HUDEP-2 (cell line): Measurements from ENCODE around the gene NUP133.

Experiments
- DNase-seq, 76 experiments: peaks; one replicate each; lab custom pipeline; 2025; ENCODE audit not compliant: unreplicated experiment in 76 of 76; lab: John Stamatoyannopoulos, UW

The NUP133 gene

DNA sequence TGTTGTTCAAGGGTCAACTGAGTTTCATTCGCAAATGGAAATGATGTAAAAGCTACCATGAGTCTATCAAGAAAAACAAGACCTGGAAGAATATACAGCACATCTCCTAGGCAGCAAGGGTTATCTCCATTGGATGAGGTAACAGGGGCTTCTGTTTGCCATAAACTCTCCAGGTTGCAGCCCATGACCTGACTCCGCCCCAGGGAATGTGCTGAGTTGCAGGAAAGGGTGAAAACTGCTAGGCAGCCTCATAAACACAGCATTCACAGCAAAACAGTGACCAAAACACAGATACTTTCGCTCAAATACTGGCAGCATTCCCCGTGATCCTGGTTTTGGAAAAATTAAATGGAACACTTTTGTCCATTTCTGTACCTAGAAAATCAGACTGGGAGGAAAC, 54.1 kb downstream of the NUP133 start:
- DNase-seq: no peak

DNA sequence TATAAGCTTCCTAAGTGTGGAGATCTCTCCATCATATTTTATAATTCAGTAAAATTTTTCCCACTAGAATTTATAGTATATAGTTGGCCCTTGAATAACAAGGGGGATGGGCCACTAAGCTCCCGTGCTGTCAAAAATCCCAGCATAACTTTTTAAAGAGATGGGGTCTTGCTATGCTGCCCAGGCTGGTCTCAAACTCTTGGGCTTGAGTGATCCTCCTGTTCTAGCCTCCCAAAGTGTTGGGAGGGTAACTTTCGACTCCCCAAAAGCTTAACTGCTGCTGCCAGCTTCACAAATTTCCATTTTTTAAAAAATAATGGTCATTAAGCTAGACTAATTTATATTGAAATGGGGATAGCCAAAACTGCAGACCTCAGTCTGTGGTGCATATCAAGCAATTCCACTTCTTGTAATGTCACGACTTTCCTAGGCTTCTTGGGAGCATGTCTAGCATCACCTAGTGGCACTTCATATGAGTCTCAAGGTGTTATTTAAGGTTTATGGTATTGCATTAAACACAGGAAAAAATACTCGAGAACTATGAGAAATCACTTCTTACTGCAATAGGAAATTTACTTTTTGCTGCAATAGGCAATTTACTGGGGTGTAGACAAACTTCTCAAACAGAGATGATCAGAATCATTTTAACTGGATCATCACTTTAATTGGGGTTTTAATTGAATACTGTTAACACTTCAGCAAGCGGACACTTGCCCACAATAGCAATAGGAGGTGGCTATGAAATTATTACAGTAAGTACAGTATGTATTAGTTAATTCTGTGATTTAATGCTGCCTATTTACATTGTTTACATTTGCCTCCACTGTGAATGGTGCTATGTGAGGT, 55.0 kb downstream of the NUP133 start:
- DNase-seq: no peak

DNA sequence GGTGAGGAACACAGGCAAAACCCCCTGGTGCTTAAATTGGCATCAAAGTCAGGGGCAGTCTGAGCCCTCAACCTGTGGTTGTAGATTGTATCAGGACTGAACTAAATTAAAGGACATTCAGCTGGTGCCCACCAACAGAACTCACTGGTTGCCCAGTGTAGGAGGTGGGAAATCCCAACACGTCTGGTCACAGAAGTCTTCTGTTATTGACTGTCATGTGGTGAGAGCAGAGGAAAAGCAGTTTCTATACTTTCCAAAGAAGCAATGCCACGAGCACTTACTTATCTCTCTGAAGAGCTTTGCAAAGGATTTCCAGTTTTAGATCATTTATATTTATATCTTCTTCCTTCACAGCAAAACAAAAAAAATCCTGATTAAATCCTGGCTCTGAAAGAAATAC, 59.3 kb downstream of the NUP133 start:
- no peak for DNase-seq

DNA sequence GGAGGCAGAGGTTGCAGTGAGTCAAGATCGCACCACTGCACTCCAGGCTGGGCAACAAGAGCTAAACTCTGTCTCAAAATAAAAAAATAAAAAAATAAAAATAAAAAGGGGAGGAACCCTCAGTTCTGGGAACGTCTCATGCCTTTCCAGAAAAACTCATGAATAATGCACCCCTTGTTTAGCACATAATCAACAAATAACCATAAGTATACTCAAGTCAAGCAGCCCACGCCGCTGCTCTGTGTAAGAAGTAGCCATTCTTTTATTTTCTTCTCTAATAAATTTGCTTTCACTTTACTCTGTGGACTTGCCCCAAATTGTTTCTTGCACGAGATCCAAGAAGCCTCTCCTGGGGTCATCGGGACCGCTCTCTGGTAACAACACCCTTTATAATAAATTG, 59.8 kb downstream of the NUP133 start:
- DNase-seq: no peak

DNA sequence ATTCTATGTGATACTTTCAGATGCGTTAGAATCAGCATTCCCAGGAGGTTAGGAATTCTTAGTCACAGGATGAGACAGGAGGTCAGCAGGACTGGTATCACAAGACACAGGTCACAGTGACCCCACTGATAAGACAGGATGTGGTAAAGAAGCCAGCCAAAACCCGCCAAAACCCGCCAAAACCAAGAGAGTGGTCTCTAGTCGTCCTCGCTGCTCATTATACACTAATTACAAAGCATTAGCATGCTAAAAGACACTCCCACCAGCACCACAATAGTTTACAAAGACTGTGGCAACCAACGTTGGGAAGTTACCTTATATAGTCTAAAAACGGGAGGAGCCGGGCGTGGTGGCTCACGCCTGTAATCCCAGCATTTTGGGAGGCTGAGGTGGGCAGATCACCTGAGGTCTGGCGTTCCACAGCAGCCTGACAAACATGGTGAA, 60.3 kb downstream of the NUP133 start:
- DNase-seq: peak in 5 of 76 experiments; percentile 6 to 28 (median 9)

DNA sequence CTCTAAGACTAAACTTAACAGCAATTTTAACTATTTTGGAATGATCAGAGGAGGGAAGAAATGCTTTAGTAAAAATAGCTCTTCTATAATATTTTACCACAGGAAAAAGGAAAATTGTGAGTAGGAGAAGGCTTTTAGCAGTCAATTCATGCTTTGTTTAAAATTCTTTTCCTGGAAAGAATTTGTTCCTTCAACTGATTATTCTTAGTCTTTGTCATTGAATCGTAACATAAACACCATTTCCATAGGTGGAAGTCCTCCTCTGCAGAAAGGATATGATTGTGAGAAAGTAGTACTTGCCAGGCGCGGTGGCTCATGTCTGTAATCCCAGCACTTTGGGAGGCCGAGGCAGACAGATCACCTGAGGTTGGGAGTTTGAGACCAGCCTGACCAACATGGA, 62.3 kb downstream of the NUP133 start:
- DNase-seq: no peak

DNA sequence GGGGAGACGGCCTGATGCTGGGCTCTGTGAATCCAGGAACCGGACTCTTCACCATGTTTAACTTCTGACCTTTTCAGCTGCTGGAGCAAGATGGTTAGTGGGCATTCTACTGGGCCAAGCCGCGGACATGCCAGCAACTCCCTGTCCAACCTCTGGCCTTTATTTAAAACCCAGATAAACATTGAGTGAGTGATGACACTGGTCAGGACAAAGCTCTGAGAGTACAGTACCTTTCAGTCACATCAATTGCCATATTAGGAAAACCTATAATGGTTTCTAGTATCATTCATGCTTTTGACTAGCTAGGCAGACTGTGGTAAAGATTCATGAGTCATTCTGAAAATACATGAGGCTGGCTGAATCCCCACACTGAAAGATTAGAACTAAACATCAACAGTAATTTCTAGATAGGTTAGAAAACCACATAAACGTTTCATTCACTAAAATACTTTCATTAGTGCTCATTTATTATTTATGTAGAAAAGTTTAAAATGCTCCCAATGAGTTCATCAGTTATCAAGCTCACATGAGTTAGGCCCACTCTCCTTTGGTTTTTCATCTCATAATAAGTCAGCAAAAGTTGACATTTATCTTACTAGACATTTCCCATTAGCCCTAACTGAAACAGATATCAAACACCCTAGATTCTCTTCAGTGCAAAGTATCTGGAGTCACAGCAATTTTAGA, 67.1 kb downstream of the NUP133 start:
- no peak for DNase-seq

DNA sequence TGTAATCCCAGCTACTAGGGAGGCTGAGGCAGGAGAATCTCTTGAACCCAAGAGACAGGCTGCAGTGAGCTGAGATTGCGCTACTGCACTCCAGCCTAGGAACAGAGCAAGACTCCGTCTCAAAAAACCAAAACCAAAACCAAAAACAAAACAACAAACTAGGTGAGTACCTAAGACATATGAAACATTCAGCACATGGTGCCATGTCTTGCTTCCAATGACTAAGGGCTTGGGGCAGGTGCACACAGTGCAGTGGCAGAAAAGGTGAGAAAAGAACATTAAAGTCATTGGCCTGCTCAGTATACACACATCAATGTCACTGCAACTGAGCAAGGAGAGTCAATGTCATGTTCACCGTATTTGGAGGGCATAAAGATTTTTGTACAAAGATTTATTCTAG, 70.1 kb downstream of the NUP133 start:
- no peak for DNase-seq

DNA sequence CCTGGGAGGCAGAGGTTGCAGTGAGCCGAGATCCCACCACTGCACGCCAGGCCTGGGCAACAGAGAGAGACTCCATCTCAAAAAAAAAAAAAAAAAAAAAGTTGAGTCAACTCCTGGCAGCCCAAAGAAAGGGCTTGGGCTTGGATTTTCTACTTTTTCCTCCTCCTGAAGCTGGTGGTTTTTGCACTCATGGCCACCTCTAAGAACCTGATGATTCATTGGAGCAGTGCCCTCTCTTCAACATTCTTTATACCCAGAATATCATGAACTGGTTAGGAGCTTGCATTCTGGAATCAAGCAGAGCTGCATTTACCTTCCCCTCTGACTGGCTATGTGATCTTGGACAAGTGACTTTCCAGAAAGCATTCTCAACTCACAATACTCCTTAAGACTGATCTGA, 70.7 kb downstream of the NUP133 start:
- DNase-seq: no peak

DNA sequence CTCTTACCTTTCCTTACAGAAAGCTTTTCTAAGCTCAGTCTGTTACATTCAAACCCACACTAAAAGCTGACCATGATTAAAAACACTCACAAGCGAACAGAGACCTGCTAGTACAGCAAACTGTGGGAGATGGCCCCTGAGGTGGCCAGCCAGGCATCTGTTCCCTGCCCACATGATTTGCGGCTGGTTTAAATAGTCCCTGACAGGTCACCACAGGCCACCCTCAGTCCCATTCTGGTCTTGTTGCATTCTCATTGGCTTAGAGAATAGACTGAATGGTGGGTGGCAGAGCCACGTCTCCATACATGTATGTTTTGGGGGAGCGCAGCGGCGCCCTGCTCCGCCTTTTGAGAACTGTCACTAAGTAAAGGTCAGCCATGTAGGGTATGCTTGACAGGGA, 71.9 kb downstream of the NUP133 start:
- DNase-seq: no peak

DNA sequence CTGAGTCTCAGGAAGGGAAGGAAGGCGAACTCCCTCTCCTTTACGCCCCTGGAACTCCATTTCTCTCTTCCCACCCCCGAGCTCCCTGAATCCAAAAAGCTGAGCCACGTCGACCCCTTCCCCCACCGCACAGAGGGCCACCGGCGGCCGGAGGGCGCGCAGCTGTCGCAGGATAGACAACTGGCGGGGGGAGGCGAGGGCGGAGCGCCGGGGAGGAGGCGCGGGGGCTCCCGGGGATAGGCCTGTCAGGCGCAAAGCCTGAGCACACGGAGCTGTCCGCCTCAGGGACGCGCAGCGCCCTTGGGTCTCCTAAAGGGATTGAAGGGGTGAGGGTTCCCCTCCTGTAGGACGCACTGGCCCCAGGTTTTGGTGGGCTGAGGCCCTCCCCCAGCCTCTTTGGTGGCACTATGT, 73.5 kb downstream of the NUP133 start:
- no peak for DNase-seq

DNA sequence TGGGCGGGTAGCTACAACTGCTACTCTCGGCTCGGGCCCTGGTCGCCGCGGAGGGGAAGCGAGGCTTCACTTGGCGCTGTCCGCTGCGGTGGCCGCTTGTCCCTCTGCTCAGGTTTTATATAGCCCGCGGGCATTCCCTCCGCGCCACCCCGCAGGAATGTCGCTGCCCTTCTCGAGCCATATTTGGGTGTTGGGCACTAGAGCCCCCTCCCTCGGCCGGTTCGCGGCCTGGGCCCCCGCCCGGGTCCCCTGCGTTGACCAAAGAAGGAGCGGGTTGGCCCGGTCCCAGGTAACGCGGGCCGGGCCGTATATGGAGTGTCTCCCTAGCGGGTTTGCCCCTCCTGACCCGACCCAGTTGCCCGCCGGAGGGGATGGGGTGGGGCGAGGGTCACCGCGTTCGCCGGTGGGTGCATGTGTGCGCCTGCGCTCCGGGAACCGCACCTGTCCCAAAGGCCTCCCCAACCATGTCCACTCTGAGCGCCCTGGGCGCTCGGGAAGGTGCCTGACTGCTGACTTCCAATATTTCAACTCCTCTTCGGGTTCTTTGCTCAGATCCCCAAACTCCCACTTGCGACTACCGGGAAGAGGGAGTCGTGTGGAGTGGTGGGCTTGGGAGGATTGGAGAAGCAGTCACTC, 74.0 kb downstream of the NUP133 start, which contains the start of gene ACTA1:
ACTA1 (minus strand) TSS at position 90 of the 636 bp plus-strand sequence. CDS start 979 bp downstream, outside the sequence.
- no peak for DNase-seq

DNA sequence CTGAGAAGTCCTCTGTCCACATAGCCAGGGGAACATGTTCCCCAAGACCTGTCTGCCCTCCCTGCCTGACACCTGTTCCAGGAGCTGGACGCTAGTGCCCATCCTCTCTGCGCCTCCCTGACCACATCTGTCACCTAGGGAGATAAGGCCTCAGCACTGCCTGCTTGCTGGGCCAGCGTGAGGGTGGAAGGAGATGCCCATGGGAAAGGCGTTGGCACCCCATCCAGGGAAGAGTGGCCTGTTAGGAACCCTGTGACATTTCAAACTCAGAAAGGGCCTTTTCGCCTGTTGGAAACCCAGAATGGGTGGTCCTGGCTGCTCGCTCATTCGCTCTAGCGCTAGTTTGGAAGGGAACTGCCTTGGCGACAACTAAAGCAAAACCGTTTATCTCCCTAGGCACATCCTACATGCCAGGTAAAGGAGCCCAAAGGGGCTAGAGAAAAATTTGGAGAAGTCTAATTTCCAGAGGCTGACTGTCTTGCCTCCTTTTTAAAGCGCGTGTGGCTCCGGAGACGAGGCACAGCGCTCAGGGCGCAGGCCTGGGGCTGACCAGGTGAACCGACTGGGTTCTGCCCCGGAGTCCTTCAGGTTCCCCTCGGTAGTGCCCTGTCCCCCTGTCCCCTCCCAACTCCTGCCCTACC, 74.7 kb downstream of the NUP133 start:
- DNase-seq: no peak

DNA sequence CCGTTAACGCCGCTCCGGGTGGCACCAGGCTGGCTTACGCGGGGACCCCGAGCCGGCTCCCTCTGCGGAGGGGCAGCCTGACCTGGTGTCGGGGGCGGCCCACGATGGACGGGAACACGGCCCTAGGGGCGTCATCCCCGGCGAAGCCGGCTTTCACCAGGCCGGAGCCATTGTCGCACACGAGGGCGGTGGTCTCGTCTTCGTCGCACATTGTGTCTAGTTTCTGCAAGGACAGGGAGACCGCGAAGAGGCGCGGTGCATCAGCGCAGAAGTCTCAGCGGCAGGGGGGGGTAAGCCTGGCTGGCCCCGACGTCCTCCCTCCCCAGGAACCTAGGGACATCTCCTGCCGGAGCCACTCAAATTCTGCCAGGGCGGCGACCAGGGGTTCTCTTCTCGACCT, 75.2 kb downstream of the NUP133 start:
- no peak for DNase-seq

DNA sequence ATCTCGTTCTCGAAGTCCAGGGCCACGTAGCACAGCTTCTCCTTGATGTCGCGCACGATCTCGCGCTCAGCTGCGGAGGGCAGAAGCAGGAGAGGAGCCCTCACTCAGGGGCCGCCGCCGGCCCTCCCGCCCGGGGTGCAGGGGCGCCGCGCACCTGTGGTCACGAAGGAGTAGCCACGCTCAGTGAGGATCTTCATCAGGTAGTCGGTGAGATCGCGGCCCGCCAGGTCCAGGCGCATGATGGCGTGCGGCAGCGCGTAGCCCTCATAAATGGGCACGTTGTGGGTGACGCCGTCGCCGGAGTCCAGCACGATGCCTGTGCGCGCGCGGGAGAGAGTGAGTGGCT, 76.1 kb downstream of the NUP133 start:
- DNase-seq: no peak

DNA sequence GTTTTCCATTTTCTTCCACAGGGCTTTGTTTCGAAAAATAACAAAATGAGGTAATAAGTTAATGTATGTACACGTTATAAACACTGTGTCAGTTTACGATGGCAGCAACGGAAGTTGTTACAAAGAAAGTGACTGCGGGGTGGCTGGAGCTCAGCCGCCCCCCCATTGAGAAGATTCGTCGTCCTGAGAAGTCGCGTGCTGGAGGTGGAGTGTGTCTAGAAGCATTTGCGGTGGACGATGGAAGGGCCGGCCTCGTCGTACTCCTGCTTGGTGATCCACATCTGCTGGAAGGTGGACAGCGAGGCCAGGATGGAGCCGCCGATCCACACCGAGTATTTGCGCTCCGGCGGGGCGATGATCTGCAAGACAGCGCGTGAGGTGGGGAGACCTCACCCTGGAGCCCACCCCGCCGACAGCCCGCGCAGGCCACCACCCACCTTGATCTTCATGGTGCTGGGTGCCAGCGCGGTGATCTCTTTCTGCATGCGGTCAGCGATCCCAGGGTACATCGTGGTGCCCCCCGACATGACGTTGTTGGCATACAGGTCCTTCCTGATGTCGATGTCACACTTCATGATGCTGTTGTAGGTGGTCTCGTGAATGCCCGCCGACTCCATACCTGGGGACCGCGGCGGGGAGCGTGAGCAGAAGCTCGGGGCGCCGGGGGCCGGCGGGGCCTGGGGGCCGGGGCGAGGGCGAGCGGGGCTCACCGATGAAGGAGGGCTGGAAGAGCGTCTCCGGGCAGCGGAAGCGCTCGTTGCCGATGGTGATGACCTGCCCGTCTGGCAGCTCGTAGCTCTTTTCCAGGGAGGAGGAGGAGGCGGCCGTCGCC, 76.6 kb downstream of the NUP133 start:
- no peak for DNase-seq

DNA sequence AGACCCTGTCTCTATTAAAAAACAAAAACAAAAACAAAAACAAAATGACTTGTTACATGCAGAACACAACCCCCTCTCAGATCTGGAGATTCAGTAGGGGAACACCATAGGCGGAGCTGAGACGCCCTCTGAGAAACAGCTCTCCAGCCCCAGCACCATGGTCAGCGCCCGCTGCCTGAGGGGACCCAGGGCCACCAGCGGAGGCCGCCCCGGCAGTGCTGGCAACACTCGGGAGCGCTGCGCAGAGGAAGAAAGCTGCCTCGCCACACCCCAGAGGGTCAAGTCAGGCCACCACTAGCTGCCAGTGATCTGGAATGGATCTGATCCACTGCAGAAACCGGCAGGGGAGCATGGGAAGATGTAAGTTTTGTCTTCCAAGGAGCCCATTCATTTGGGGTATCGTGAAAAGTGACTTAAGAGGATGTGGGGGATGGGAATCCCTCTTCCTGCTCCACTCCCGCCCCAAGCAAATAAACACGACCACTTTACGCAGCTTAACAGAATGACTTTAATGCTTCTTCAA, 77.3 kb downstream of the NUP133 start:
- peak in 48 of 76 experiments; percentile 2 to 66 (median 34) for DNase-seq

DNA sequence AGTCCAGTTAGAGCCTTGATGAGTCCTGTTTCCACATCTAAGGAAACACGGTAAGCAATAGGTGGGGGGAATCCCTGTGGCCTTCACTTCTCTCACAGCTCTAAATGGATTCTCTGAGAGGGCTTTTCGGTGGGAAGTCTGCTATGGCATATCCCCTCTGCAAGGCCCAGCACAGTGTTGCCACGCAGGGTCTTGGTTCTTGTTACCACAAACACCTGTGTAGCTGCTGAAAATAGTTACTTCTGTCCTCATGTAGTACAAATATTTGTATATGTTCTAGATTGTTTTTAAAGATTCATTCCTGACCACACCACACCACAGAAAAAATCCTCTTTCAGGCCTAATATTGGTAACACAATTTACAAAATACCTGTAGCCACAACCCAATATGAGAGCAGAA, 79.9 kb downstream of the NUP133 start:
- DNase-seq: no peak

DNA sequence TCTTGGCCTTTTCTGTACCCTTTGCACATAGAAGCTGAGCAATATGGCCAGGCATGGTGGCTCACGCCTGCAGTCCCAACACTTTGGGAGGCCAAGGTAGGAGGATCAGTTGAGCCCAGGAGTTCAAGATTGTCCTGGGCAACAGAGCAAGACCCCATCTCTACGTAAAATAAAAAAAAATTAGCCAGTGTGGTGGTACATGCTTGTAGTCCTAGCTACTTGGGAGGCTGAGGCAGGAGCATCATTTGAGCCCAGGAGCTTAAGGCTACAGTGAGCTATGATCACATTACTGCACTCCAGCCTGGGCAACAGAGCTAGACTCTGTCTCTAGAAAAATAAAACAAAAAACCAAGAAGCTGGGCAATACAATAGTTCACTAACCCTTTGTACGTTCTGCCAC, 80.6 kb downstream of the NUP133 start:
- no peak for DNase-seq

DNA sequence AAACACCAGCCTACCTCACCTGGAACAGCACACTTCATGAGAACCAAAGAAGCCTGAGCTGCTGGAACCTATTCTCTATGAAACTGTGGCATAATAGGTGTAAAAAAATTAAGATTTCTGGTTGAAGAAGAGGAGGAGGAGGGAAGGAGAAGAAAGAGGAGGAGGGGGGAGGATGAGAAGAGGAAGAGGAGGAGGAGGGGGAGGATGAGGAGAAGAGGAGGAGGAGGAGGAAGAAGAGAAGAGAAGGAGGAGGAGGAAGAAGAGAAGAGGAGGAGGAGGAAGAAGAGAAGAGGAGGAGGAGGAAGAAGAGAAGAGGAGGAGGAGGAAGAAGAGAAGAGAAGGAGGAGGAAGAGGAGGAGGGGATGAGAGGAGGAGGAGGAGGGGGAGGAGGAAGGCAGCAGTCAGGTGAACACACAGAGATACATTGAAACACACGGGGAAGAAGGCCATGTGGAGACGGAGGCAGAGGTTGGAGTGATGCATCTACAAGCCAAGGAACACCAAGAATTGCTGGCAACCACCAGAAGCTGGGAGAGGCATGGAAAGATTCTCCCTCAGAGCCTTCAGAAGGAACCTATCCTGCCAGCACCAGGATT, 82.5 kb downstream of the NUP133 start:
- DNase-seq: no peak
